Keratinocyte (primary cell): Measurements from ENCODE around the gene HK1. TPM values are rescaled to one million over a fixed set of nuclear protein-coding genes. Genes with fewer than 3 reads are reported as not detected.

Experiments used
- DNase-seq: peaks from one replicate; pipeline ENCODE4 v3.0.0-alpha.2; 2011; ENCODE audit warnings: low read depth, missing footprints, low spot score
- FAIRE-seq: peaks from 2 replicates; lab custom pipeline; 2011; peaks lifted over from hg19 to GRCh38; lab: Jason Lieb, UNC
- H2AFZ ChIP-seq: 2 replicates; pipeline ENCODE4 v1.6.0; 2012; ENCODE audit warnings: low read length, control low read depth, inconsistent platforms; ENCODE audit not compliant: control insufficient read depth
- H3K27ac ChIP-seq: 2 replicates; pipeline ENCODE4 v1.5.1; 2011; ENCODE audit warnings: low read length; ENCODE audit not compliant: control insufficient read depth, insufficient read depth
- H3K27me3 ChIP-seq: 3 replicates; pipeline ENCODE4 v1.6.0; 2011; ENCODE audit warnings: low read length; ENCODE audit not compliant: control insufficient read depth, insufficient read depth; ENCODE audit errors: extremely low read depth
- H3K36me3 ChIP-seq, 2 experiments: 2 replicates in 1 of 2; 3 replicates in 1 of 2; pipeline ENCODE4 v1.5.1; 2011; ENCODE audit warnings: low read length in 2 of 2, mild to moderate bottlenecking in 1 of 2; ENCODE audit not compliant: control insufficient read depth in 2 of 2, insufficient read depth in 2 of 2; ENCODE audit errors: extremely low read depth in 1 of 2
- H3K4me1 ChIP-seq: 3 replicates; pipeline ENCODE4 v1.5.1; 2011; ENCODE audit warnings: low read length; ENCODE audit not compliant: control insufficient read depth, insufficient read depth; ENCODE audit errors: extremely low read depth
- H3K4me2 ChIP-seq: 3 replicates; pipeline ENCODE4 v1.6.0; 2011; ENCODE audit warnings: low read depth, low read length; ENCODE audit not compliant: control insufficient read depth, insufficient read depth; ENCODE audit errors: extremely low read depth
- H3K4me3 ChIP-seq, 3 experiments: fragments of 200-600 bp in 1 of 3; sonication (generic) in 1 of 3; 2 replicates in 2 of 3; 3 replicates in 1 of 3; pipeline ENCODE4 v1.5.1; 2011 to 2016; ENCODE audit warnings: low read length in 3 of 3, mild to moderate bottlenecking in 3 of 3, control low read depth in 2 of 3, inconsistent platforms in 1 of 3, low read depth in 1 of 3, mixed read lengths in 1 of 3, mixed run types in 1 of 3, moderate library complexity in 1 of 3; ENCODE audit not compliant: control insufficient read depth in 2 of 3, insufficient read depth in 2 of 3; ENCODE audit errors: extremely low read depth in 1 of 3
- H3K79me2 ChIP-seq: 2 replicates; pipeline ENCODE4 v1.6.0; 2012; ENCODE audit warnings: low read length; ENCODE audit not compliant: control insufficient read depth, insufficient read depth
- H3K9ac ChIP-seq: 3 replicates; pipeline ENCODE4 v1.6.0; 2011; ENCODE audit warnings: low read length; ENCODE audit not compliant: control insufficient read depth, insufficient read depth; ENCODE audit errors: extremely low read depth
- H3K9me1 ChIP-seq: 3 replicates; pipeline ENCODE4 v1.6.0; 2011; ENCODE audit warnings: low read length; ENCODE audit not compliant: control insufficient read depth, insufficient read depth; ENCODE audit errors: extremely low read depth
- H3K9me3 ChIP-seq: 2 replicates; pipeline ENCODE4 v1.5.1; 2012; ENCODE audit warnings: low read depth, low read length; ENCODE audit not compliant: control insufficient read depth
- H4K20me1 ChIP-seq: 3 replicates; pipeline ENCODE4 v1.6.0; 2011; ENCODE audit warnings: low read length; ENCODE audit not compliant: control insufficient read depth, insufficient read depth; ENCODE audit errors: extremely low read depth
- CTCF ChIP-seq, 3 experiments: IDR thresholded peaks in 1 of 3; conservative IDR thresholded peaks in 1 of 3; optimal IDR thresholded peaks in 1 of 3; 2 replicates in 2 of 3; 3 replicates in 1 of 3; pipeline versions ENCODE3 to v1.5.1; 2011; ENCODE audit warnings: low read length in 3 of 3, mild to moderate bottlenecking in 3 of 3, moderate library complexity in 2 of 3, control low read depth in 1 of 3, inconsistent platforms in 1 of 3; ENCODE audit not compliant: insufficient read depth in 2 of 3; ENCODE audit errors: extremely low read depth in 1 of 3
- EZH2 ChIP-seq: IDR thresholded peaks from one replicate; pipeline ENCODE4 v1.6.1; 2012; ENCODE audit warnings: inconsistent platforms, mild to moderate bottlenecking, low read length, moderate library complexity
- dilution Hi-C: fragments of 300-500 bp; cut with MboI; formaldehyde crosslinking; loops from one replicate; pipeline ENCODE4 v1.7.0; 2020; ENCODE audit warnings: low sequenced_read_pairs; ENCODE audit not compliant: extremely low pct_ligation_motif_present
- polyA plus RNA-seq, 5 experiments: library from polyadenylated mRNA; depleted of rRNA in 3 of 5; stranded (reverse) in 3 of 5; stranded (forward) in 1 of 5; unstranded in 1 of 5; fragments of >200 nt; gene quantifications; 1 replicate in 1 of 5; 2 replicates in 3 of 5; 3 replicates in 1 of 5; pipeline versions ENCODE4 v1.2.1 to v1.2.3, GENCODE V29; 2011 to 2012; ENCODE audit warnings: missing spikeins in 2 of 5, low read depth in 1 of 5, low replicate concordance in 1 of 5

Gene HK1
- polyA plus RNA-seq, 1 donor (not counting 4 experiments of a cell fraction or from before 2014, with no cell fraction given) = 106 TPM

GRCh38 chr10:69346776-69347175, 68.5 kb downstream of the HK1 start:
- FAIRE-seq (no peak), DNase-seq (no peak)
- H3K4me2 ChIP-seq = no peak overlapping the region
- H3K9me3 ChIP-seq = no peaks in the 10 kb centered on the region
- H3K27ac ChIP-seq = no peak overlapping the region
- no peak overlapping the region for H2AFZ ChIP-seq
- H4K20me1 ChIP-seq = no peaks in the 10 kb centered on the region
- H3K4me3 ChIP-seq = no peak overlapping the region
- no peak overlapping the region for H3K9ac ChIP-seq
- H3K36me3 ChIP-seq = peaks cover 15 to 18% of the 10 kb centered on the region in 2 experiments
- H3K27me3 ChIP-seq = no peaks in the 10 kb centered on the region
- peaks cover 40% of the 10 kb centered on the region for H3K4me1 ChIP-seq
- dilution Hi-C loops = no loop called here
- peaks cover 50% of the 10 kb centered on the region for H3K79me2 ChIP-seq
- TF ChIP-seq EZH2 (no peak), CTCF (optimal IDR thresholded peaks at IDR 0.05 in 1 of 3, IDR thresholded peaks at IDR 0.05 in 1 of 3, conservative IDR thresholded peaks at IDR 0.05 in 1 of 3; ENCODE audit: extremely low read depth in 1 of 3, insufficient read depth in 2 of 3, low read length in 3 of 3) (no peak)
- peaks cover 2% of the 10 kb centered on the region for H3K9me1 ChIP-seq

DNA sequence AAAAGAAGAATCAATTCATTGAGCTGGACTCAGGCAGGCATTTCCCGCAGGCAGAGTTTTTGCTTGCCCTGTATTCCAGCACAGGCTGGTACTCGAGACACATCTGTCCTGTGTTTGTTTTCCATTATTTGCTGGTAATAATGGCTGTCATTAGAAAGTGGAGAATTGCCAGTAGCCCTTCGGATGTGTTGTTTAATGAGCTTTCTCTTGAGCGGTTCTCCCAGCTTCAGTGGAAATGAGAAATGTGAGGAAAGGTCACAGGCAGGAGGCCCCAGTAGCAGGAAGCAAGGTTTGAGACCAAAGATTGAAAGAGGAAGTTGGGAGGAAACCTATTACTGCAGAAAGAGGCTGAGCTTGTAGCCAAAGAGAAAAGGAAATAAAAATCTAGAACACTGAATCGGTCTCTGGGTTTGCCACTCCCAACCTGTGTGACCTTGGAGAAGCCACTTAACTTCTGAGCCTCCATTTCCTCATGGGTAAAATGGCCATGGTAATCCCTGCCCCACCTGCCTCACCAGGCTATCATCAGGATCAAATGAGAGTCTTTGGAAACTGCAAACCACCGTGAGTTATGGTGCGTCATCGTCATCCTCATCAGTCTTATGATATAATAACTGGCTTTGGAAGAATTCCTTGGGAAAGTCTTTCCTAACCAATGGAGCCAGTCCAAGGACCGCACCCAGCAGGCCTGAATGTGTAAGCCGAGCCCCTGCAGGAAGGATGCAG, 70.7 kb downstream of the HK1 start:
- no peaks in the 10 kb centered on the region for H3K9me1 ChIP-seq
- peak overlapping the region; percentile 66 for H3K4me2 ChIP-seq
- peak overlapping the region; percentile 94 for H3K27ac ChIP-seq
- H3K4me1 ChIP-seq = peaks cover 52% of the 10 kb centered on the region
- H2AFZ ChIP-seq = no peak overlapping the region
- H3K4me3 ChIP-seq = no peak overlapping the region
- TF ChIP-seq CTCF (optimal IDR thresholded peaks at IDR 0.05 in 1 of 3, IDR thresholded peaks at IDR 0.05 in 1 of 3, conservative IDR thresholded peaks at IDR 0.05 in 1 of 3; ENCODE audit: extremely low read depth in 1 of 3, insufficient read depth in 2 of 3, low read length in 3 of 3) (no peak), EZH2 (no peak)
- H3K27me3 ChIP-seq = no peaks in the 10 kb centered on the region
- dilution Hi-C loops = no loop called here
- DNase-seq (peak; percentile 81), FAIRE-seq (no peak)
- H3K9ac ChIP-seq = peak overlapping the region; percentile 51
- no peaks in the 10 kb centered on the region for H3K9me3 ChIP-seq
- H3K79me2 ChIP-seq = peaks cover 43% of the 10 kb centered on the region
- no peaks in the 10 kb centered on the region for H4K20me1 ChIP-seq
- peaks cover 12 to 16% of the 10 kb centered on the region in 2 experiments for H3K36me3 ChIP-seq
